ENCODE data around the gene AOPEP.

Gene AOPEP

DNA sequence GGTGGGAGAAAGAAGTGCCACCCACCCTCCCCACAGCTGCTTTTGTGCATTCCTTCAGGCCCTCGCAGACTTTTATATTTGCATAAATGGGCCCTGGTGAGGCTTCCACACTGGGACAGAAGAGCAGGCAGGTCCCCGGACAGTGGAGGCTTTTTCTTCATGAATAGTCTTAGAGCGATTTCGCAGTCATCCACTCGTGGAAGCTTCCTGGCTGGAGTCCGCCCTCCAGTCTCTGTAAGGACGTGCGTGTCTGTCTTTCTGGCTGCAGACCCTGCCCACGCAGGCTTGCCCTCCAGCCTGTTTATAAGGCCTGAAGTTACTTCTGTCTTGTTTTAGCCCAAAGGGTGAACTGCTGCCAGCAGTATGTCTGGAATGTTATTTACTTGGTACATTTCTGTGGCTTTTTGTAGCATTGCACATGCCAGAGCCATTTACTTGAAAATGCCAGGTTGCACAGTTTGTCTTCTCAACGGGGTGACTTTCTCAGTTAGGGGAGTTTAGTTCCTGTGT is 195.7 kb downstream of the AOPEP start:
- H3K27me3 ChIP-seq (ENCODE audit: control insufficient read depth, low read length) = no peaks in the 10 kb centered on the region
- no peaks in the 10 kb centered on the region for H3K4me1 ChIP-seq (ENCODE audit: control insufficient read depth, low read length)
- H3K4me3 ChIP-seq (ENCODE audit: low read length) = no peak overlapping the region
- TF ChIP-seq EZH2phosphoT487 (IDR thresholded peaks at IDR 0.05; ENCODE audit: borderline replicate concordance, low read length) = no peak
- TF ChIP-seq, protein P1, sequence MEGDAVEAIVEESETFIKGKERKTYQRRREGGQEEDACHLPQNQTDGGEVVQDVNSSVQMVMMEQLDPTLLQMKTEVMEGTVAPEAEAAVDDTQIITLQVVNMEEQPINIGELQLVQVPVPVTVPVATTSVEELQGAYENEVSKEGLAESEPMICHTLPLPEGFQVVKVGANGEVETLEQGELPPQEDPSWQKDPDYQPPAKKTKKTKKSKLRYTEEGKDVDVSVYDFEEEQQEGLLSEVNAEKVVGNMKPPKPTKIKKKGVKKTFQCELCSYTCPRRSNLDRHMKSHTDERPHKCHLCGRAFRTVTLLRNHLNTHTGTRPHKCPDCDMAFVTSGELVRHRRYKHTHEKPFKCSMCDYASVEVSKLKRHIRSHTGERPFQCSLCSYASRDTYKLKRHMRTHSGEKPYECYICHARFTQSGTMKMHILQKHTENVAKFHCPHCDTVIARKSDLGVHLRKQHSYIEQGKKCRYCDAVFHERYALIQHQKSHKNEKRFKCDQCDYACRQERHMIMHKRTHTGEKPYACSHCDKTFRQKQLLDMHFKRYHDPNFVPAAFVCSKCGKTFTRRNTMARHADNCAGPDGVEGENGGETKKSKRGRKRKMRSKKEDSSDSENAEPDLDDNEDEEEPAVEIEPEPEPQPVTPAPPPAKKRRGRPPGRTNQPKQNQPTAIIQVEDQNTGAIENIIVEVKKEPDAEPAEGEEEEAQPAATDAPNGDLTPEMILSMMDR (IDR thresholded peaks at IDR 0.05; ENCODE audit: low read depth, low read length, poor library complexity, severe bottlenecking) = no peak
- no peaks in the 10 kb centered on the region for H3K9me2 ChIP-seq (replicated peaks; ENCODE audit: control insufficient read depth, low read length)
- no peaks in the 10 kb centered on the region for H3F3A ChIP-seq (ENCODE audit: control insufficient read depth, insufficient read depth)
- H3K4me2 ChIP-seq (ENCODE audit: low read length) = no peak overlapping the region
- H3K79me2 ChIP-seq (ENCODE audit: control insufficient read depth, low read length) = no peaks in the 10 kb centered on the region
- no peaks in the 10 kb centered on the region for H4K20me1 ChIP-seq (ENCODE audit: control insufficient read depth, insufficient read depth, low read depth, low read length)
- no peaks in the 10 kb centered on the region for H3K36me3 ChIP-seq (ENCODE audit: control insufficient read depth, low read length)
- no peaks in the 10 kb centered on the region for H3K9me3 ChIP-seq (ENCODE audit: control insufficient read depth, insufficient read depth, low read length)
- H3K27ac ChIP-seq (ENCODE audit: low read depth, low read length) = no peak overlapping the region

DNA sequence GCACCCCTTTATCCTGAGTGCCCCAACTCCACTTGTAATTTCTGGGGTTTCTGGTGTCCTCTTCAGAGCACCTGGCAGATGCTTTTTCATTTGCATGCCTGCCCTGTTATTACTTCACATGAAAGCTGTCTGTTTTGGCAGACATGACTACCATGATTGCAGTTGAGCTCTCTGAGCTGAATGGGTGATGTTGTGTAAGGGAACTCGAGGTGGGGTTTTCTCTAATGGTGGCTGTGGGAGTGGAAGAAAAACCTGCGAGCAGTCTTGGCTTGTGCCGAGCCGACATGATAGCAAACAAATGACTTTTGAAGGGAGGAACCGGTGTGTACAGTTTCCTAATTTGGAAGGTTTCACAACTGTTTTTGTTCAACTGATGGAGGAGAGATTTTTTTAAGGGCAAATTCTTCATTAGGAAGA is 196.2 kb downstream of the AOPEP start:
- Histone ChIP-seq H4K20me1 (ENCODE audit: control insufficient read depth, insufficient read depth, low read depth, low read length) (no peaks in the 10 kb centered on the region), H3K79me2 (ENCODE audit: control insufficient read depth, low read length) (no peaks in the 10 kb centered on the region), H3K4me2 (ENCODE audit: low read length) (no peak overlapping the region), H3K36me3 (ENCODE audit: control insufficient read depth, low read length) (no peaks in the 10 kb centered on the region), H3K27ac (ENCODE audit: low read depth, low read length) (no peak overlapping the region), H3K4me1 (ENCODE audit: control insufficient read depth, low read length) (no peaks in the 10 kb centered on the region), H3K4me3 (ENCODE audit: low read length) (no peak overlapping the region), H3F3A (ENCODE audit: control insufficient read depth, insufficient read depth) (no peaks in the 10 kb centered on the region), H3K27me3 (ENCODE audit: control insufficient read depth, low read length) (no peaks in the 10 kb centered on the region), H3K9me3 (ENCODE audit: control insufficient read depth, insufficient read depth, low read length) (no peaks in the 10 kb centered on the region), H3K9me2 (replicated peaks; ENCODE audit: control insufficient read depth, low read length) (no peaks in the 10 kb centered on the region)
- TF ChIP-seq, protein P1 (IDR thresholded peaks at IDR 0.05; ENCODE audit: low read depth, low read length, poor library complexity, severe bottlenecking) = no peak
- no peak for TF ChIP-seq EZH2phosphoT487 (IDR thresholded peaks at IDR 0.05; ENCODE audit: borderline replicate concordance, low read length)

GRCh38 chr9:94923326-94924089 is 197.0 kb downstream of the AOPEP start:
- Histone ChIP-seq H3K4me2 (ENCODE audit: low read length) (no peak overlapping the region), H4K20me1 (ENCODE audit: control insufficient read depth, insufficient read depth, low read depth, low read length) (no peaks in the 10 kb centered on the region), H3K9me3 (ENCODE audit: control insufficient read depth, insufficient read depth, low read length) (no peaks in the 10 kb centered on the region), H3K36me3 (ENCODE audit: control insufficient read depth, low read length) (no peaks in the 10 kb centered on the region), H3K27me3 (ENCODE audit: control insufficient read depth, low read length) (no peaks in the 10 kb centered on the region), H3K4me1 (ENCODE audit: control insufficient read depth, low read length) (no peaks in the 10 kb centered on the region), H3K4me3 (ENCODE audit: low read length) (no peak overlapping the region), H3K9me2 (replicated peaks; ENCODE audit: control insufficient read depth, low read length) (no peaks in the 10 kb centered on the region), H3K27ac (ENCODE audit: low read depth, low read length) (no peak overlapping the region), H3K79me2 (ENCODE audit: control insufficient read depth, low read length) (no peaks in the 10 kb centered on the region), H3F3A (ENCODE audit: control insufficient read depth, insufficient read depth) (no peaks in the 10 kb centered on the region)
- no peak for TF ChIP-seq EZH2phosphoT487 (IDR thresholded peaks at IDR 0.05; ENCODE audit: borderline replicate concordance, low read length)
- TF ChIP-seq, protein P1 (IDR thresholded peaks at IDR 0.05; ENCODE audit: low read depth, low read length, poor library complexity, severe bottlenecking) = no peak

All from DOHH2 (cell line).